Measurements from ENCODE around the gene ADI1. TPM values are rescaled to one million over a fixed set of nuclear protein-coding genes. Genes with fewer than 3 reads are reported as not detected.

The ADI1 gene
- total and polyA plus RNA-seq, 10 of the 15 experiments (the other 5 are each of a cell fraction or from before 2014, with no cell fraction given): 4.4 to 78.7 (median 17.2) TPM

DNA sequence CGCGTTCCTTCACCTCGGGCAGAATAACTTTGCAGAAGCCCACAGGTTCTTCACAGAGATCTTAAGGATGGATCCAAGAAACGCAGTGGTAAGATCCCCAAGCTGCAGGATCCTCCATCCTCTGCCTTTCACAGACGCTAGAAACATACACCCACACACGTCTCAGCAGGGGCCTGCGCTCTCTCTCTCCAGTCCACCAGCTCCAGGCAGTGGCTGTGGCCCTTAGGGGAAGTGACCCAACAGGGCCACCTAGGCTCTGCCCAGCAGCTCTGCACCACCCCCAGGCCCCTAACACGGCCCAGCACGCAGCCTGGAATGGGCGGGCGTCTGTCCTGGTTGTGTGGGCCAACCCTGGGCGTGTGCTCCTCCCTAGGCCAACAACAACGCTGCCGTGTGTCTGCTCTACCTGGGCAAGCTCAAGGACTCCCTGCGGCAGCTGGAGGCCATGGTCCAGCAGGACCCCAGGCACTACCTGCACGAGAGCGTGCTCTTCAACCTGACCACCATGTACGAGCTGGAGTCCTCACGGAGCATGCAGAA, 40.4 kb downstream of the ADI1 start (continued):
- TF ChIP-seq, protein P1, sequence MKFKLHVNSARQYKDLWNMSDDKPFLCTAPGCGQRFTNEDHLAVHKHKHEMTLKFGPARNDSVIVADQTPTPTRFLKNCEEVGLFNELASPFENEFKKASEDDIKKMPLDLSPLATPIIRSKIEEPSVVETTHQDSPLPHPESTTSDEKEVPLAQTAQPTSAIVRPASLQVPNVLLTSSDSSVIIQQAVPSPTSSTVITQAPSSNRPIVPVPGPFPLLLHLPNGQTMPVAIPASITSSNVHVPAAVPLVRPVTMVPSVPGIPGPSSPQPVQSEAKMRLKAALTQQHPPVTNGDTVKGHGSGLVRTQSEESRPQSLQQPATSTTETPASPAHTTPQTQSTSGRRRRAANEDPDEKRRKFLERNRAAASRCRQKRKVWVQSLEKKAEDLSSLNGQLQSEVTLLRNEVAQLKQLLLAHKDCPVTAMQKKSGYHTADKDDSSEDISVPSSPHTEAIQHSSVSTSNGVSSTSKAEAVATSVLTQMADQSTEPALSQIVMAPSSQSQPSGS (IDR thresholded peaks at IDR 0.05; ENCODE audit: low read length): no peak
- TF ChIP-seq EGR1 (IDR thresholded peaks at IDR 0.05; ENCODE audit: borderline replicate concordance in 1 of 2, low read depth in 2 of 2, low read length in 2 of 2) (no peak), ETV6 (conservative IDR thresholded peaks at IDR 0.05 in 1 of 2, IDR thresholded peaks at IDR 0.05 in 1 of 2; ENCODE audit: borderline replicate concordance in 1 of 2, low read depth in 1 of 2) (no peak), BHLHE40 (IDR thresholded peaks at IDR 0.05; ENCODE audit: borderline replicate concordance in 1 of 2, low read depth in 2 of 2, low read length in 1 of 2) (no peak), MTA3 (IDR thresholded peaks at IDR 0.05; ENCODE audit: borderline replicate concordance, low read length) (no peak)
- TF ChIP-seq, protein P2, sequence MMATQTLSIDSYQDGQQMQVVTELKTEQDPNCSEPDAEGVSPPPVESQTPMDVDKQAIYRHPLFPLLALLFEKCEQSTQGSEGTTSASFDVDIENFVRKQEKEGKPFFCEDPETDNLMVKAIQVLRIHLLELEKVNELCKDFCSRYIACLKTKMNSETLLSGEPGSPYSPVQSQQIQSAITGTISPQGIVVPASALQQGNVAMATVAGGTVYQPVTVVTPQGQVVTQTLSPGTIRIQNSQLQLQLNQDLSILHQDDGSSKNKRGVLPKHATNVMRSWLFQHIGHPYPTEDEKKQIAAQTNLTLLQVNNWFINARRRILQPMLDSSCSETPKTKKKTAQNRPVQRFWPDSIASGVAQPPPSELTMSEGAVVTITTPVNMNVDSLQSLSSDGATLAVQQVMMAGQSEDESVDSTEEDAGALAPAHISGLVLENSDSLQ (IDR thresholded peaks at IDR 0.05): no peak

DNA sequence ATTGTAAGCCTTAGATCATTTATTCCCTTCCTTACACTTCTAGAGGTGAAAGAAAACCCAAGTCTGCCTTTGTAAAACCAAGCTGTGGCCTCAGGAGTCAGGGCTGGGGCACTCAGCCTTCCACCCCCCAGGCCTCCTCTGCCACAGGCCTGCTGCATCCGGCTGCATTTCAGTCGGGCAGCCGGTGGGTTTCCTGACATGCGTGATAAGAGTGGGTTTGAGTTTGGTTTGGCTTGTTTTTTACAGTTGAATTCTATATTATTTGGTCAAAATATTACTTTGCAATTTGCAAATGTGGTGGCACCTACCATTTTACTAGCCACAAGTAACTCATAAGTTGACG, 42.4 kb downstream of the ADI1 start:
- Histone ChIP-seq H3K4me1 (ENCODE audit: control insufficient read depth, insufficient read depth, low read length) (peaks cover 9% of the 10 kb centered on the region), H3K9me3 (replicated peaks; ENCODE audit: control insufficient read depth, insufficient read depth, low read length) (no peaks in the 10 kb centered on the region), H3K4me3 (no peak overlapping the region), H3K27ac (ENCODE audit: control insufficient read depth, insufficient read depth) (no peak overlapping the region), H3K27me3 (replicated peaks in 1 of 2; ENCODE audit: control insufficient read depth in 2 of 2, insufficient read depth in 2 of 2, low read length in 1 of 2) (no peaks in the 10 kb centered on the region), H3K36me3 (ENCODE audit: control insufficient read depth in 2 of 2, insufficient read depth in 2 of 2, low read length in 1 of 2) (peaks cover 6% of the 10 kb centered on the region in 2 experiments; a peak in 3 of 4 replicates), H3K9ac (ENCODE audit: control insufficient read depth, insufficient read depth, low read length) (no peak overlapping the region), H3K79me2 (ENCODE audit: control insufficient read depth, insufficient read depth, low read length) (no peaks in the 10 kb centered on the region), H2AFZ (ENCODE audit: control insufficient read depth, low read depth, low read length) (no peak overlapping the region), H3K4me2 (ENCODE audit: control insufficient read depth, insufficient read depth) (no peak overlapping the region), H4K20me1 (ENCODE audit: control insufficient read depth, insufficient read depth) (no peaks in the 10 kb centered on the region)
- ChIA-PET RAD21 (ENCODE audit: unreplicated experiment) (no interaction called here), SMC1A (ENCODE audit: uncharacterized antibody, unreplicated experiment) (no interaction called here), POLR2A (no interaction called here), CTCF (no interaction called here)
- in situ Hi-C loops (cut with MboI) (no loop called here), intact Hi-C loops (cut with micrococcal nuclease; ENCODE audit: unreplicated experiment) (no loop called here)
- WGBS (ENCODE audit: insufficient coverage, insufficient replicate concordance, low lambda C conversion rate, missing lambda C conversion rate): 73% methylated on average over 5 of the region's 5 CpGs
- FAIRE-seq (no peak), ATAC-seq (no peak), DNase-seq (ENCODE audit: low read depth, low spot score) (no peak)
- no TSS peak for BruUV-seq (replicated peaks)
- TF ChIP-seq, protein P3, sequence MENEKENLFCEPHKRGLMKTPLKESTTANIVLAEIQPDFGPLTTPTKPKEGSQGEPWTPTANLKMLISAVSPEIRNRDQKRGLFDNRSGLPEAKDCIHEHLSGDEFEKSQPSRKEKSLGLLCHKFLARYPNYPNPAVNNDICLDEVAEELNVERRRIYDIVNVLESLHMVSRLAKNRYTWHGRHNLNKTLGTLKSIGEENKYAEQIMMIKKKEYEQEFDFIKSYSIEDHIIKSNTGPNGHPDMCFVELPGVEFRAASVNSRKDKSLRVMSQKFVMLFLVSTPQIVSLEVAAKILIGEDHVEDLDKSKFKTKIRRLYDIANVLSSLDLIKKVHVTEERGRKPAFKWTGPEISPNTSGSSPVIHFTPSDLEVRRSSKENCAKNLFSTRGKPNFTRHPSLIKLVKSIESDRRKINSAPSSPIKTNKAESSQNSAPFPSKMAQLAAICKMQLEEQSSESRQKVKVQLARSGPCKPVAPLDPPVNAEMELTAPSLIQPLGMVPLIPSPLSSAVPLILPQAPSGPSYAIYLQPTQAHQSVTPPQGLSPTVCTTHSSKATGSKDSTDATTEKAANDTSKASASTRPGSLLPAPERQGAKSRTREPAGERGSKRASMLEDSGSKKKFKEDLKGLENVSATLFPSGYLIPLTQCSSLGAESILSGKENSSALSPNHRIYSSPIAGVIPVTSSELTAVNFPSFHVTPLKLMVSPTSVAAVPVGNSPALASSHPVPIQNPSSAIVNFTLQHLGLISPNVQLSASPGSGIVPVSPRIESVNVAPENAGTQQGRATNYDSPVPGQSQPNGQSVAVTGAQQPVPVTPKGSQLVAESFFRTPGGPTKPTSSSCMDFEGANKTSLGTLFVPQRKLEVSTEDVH (IDR thresholded peaks at IDR 0.05; ENCODE audit: low read depth, partially characterized antibody): no peak
- no peak for TF ChIP-seq STAT3 (IDR thresholded peaks at IDR 0.05; ENCODE audit: low read depth, low read length)
- no peak for TF ChIP-seq NR2C1 (IDR thresholded peaks at IDR 0.05)
- TF ChIP-seq RELA (IDR thresholded peaks at IDR 0.05; ENCODE audit: borderline replicate concordance, partially characterized antibody): no peak
- TF ChIP-seq, protein P4, sequence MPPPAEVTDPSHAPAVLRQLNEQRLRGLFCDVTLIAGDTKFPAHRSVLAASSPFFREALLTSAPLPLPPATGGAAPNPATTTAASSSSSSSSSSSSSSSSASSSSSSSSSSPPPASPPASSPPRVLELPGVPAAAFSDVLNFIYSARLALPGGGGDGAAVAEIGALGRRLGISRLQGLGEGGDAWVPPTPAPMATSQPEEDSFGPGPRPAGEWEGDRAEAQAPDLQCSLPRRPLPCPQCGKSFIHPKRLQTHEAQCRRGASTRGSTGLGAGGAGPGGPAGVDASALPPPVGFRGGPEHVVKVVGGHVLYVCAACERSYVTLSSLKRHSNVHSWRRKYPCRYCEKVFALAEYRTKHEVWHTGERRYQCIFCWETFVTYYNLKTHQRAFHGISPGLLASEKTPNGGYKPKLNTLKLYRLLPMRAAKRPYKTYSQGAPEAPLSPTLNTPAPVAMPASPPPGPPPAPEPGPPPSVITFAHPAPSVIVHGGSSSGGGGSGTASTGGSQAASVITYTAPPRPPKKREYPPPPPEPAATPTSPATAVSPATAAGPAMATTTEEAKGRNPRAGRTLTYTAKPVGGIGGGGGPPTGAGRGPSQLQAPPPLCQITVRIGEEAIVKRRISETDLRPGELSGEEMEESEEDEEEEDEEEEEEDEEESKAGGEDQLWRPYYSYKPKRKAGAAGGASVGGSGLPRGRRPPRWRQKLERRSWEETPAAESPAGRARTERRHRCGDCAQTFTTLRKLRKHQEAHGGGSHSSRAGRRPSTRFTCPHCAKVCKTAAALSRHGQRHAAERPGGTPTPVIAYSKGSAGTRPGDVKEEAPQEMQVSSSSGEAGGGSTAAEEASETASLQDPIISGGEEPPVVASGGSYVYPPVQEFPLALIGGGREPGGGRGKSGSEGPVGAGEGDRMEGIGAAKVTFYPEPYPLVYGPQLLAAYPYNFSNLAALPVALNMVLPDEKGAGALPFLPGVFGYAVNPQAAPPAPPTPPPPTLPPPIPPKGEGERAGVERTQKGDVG (CRISPR knock-in tag; IDR thresholded peaks at IDR 0.05): no peak
- no peak for TF ChIP-seq BACH1 (IDR thresholded peaks at IDR 0.05; ENCODE audit: borderline replicate concordance)
- TF ChIP-seq IKZF1 (conservative IDR thresholded peaks at IDR 0.05): no peak
